ENCODE data around the gene GP9. TPM values are rescaled to one million over a fixed set of nuclear protein-coding genes. Genes with fewer than 3 reads are reported as not detected.
A peak's percentile ranks its signal among the peaks of the same experiment; 100 is the strongest.
"Not testable (repeated sequence)": the region's sequence is repeated elsewhere in the genome, so short reads cannot be mapped to it uniquely, and the experiment has no call there.

The GP9 gene
- total RNA-seq, 1 donor from 2014 or later: not detected

GRCh38 chr3:129101370-129102138, 41.0 kb downstream of the GP9 start:
- intact Hi-C loops (cut with micrococcal nuclease): no loop called here
- ATAC-seq (peak; percentile 87), DNase-seq (no peak)

- ATAC-seq: no peak
- intact Hi-C loops (cut with micrococcal nuclease): no loop called here
- DNase-seq: no peak
Measured at GRCh38 chr3:129103296-129103695, 42.7 kb downstream of the GP9 start.

- ATAC-seq (no peak), DNase-seq (no peak)
- intact Hi-C loops (cut with micrococcal nuclease): no loop called here
Measured at GRCh38 chr3:129104051-129104450, 43.5 kb downstream of the GP9 start.

GRCh38 chr3:129104498-129105079, 44.0 kb downstream of the GP9 start:
- no peak for DNase-seq
- intact Hi-C loops (cut with micrococcal nuclease): no loop called here
- no peak for ATAC-seq

DNA sequence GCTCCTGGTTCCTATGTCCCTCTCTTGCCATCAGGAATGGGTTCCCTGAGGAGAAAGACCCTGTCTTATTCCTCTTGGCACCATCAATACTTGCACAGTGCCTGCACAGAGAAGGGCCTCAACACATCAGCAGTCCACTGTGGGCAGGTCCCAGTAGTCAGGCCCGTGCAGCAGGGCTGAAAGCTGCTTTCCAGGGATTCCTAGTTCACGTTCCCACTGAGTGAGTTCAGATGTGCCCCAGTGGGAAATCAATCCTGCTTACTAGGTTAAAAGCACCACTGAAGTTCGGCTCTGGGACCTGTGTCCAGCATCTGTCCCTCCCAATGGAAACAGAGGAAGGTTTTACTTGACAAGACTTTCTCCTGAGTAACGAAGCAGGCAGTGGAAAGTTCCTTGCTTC, 45.3 kb downstream of the GP9 start:
- ATAC-seq: no peak
- intact Hi-C loops (cut with micrococcal nuclease): no loop called here
- no peak for DNase-seq

- ATAC-seq (peak; percentile 61), DNase-seq (peak; percentile 46)
- intact Hi-C loops (cut with micrococcal nuclease): no loop called here
Measured at GRCh38 chr3:129106320-129106719, 45.7 kb downstream of the GP9 start.

GRCh38 chr3:129106866-129107565, 46.4 kb downstream of the GP9 start:
- intact Hi-C loops (cut with micrococcal nuclease): no loop called here

DNA sequence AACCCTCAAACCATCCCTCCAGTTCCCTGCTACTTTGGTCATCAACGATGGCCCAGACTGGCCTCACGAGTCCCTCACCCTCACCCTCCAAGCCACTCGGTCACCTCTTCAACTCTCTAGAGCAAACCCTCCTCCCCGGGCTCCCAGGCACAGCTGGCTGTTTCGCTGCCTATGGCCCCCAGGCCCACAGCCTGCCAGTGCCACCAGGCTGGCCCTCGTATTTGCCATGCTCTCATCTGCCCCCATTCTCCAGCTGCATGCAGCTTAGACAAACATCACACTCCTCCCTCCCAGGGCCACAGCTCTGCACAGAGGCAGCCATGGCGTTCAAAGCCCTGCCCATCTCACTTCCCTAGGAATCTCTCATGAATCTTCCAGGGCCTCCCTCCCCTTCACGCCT, 47.2 kb downstream of the GP9 start:
- intact Hi-C loops (cut with micrococcal nuclease): no loop called here
- ATAC-seq (no peak), DNase-seq (no peak)

More at GRCh38 chr3:129106866-129107565, 46.4 kb downstream of the GP9 start:
- DNase-seq (no peak), ATAC-seq (no peak)

GRCh38 chr3:129111076-129111780, 50.6 kb downstream of the GP9 start:
- DNase-seq; ATAC-seq; intact Hi-C loops (cut with micrococcal nuclease): not testable (repeated sequence)

Other genes starting within 250 kb of the GP9 start
- 50.4 TPM for gene ACAD9, start 181.2 kb upstream of the GP9 start, total RNA-seq
- gene CFAP92, start 66.7 kb upstream of the GP9 start, total RNA-seq: 0.27 TPM
- gene EFCC1, start 59.5 kb upstream of the GP9 start, total RNA-seq: 3.0 TPM
- gene RAB43, start 61.0 kb downstream of the GP9 start, total RNA-seq: 3.3 TPM
- gene ISY1, start 100.3 kb downstream of the GP9 start, total RNA-seq: 25.9 TPM
- gene CNBP, start 123.1 kb downstream of the GP9 start, total RNA-seq: 531 TPM
- gene COPG1, start 188.8 kb downstream of the GP9 start, total RNA-seq: 84.1 TPM
- gene HMCES, start 218.1 kb downstream of the GP9 start, total RNA-seq: 34.9 TPM

Data from left ventricle myocardium superior (tissue), 1 donor.